GM12864 (cell line): ENCODE measurements around the gene MSX1.
A peak's percentile ranks its signal among the peaks of the same experiment; 100 is the strongest.

Experiments used
- DNase-seq: peaks from one replicate; pipeline ENCODE4 v3.0.0-alpha.2; 2011; ENCODE audit warnings: low read depth
- H3K4me3 ChIP-seq: 2 replicates; pipeline ENCODE4 v1.5.1; 2011; ENCODE audit warnings: mild to moderate bottlenecking, low read depth, low read length, control low read depth
- CTCF ChIP-seq: IDR thresholded peaks from 2 replicates; pipeline ENCODE4 v1.5.1; 2011; ENCODE audit warnings: low read depth, mild to moderate bottlenecking, moderate library complexity, low read length, control low read depth, inconsistent platforms; ENCODE audit errors: missing control alignments

Gene MSX1

GRCh38 chr4:4865705-4866123, 6.2 kb downstream of the MSX1 start:
- H3K4me3 ChIP-seq, result peak overlapping the region; percentile 5
- DNase-seq, result no peak
- TF ChIP-seq CTCF, result no peak

GRCh38 chr4:4866124-4866865, 6.8 kb downstream of the MSX1 start:
- H3K4me3 ChIP-seq, result peak overlapping the region; percentile 5
- TF ChIP-seq CTCF, result no peak
- no peak for DNase-seq

GRCh38 chr4:4866866-4867374, 7.5 kb downstream of the MSX1 start:
- peak overlapping the region; percentile 5; the same call in 1 of the 2 replicates for H3K4me3 ChIP-seq
- no peak for DNase-seq
- TF ChIP-seq CTCF, result no peak

DNA sequence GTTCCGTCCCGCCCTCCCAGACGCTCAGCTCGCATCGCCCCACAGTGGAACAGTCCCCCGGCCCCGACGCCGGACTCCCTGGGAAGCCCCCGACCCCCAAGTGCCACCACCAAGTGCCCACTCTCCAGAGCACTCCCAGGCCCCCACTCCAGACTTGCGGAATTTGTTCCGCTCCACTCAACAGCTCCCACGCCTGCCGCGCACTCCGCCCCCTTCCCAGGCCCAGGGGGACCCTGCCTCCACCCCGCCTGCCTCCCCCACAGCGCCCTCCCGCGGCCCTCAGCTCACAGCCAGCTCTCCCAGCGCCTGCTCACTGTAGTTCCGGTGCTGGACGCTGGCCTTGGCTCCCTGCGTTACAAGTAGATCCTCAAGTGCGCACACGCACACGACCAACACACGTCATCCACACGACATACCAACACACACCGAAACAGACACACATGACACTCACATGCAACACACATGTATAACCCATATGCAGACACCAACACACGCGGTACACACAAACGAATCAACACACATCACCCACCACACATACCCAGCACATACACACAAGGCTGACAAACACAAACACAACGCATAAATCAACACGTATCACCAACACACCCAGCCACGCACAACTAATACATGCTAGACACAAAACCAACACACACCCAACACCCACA, 8.0 kb downstream of the MSX1 start:
- no peak overlapping the region for H3K4me3 ChIP-seq
- peak; percentile 24 for TF ChIP-seq CTCF
- DNase-seq, result no peak

DNA sequence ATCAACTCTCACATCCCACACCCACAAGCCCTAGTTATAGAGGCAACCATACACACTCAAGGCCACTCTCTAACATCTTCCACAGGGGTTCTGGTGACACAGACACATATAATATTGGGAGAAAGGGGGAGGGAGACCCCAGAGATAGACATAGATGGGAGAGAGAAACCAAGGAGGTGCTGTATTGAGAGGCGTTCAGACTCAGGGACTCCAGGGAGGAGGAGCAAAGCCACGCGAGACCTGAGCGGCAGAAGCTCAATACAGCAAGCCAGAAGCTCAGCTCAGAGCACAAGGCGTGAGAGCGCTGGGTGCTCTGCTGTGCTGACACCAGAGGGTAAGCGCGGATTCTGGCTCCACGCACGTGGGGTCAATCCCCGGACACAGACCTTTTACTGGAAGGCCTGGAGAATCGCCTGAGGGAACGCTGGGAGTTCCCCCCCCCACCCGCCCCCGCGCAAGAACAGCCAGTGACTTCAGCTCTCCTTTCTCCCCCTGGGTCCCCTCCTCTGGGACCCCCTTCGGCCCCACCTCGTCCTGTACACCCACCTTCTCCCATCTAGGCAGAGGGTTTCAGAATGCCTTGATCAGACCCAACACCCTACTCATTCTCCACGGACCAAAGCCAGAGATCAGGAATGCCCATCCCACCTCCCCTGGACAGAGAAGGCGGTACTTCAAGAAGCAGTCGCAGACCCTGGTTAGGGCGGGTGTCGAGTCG, 8.7 kb downstream of the MSX1 start:
- no peak for TF ChIP-seq CTCF
- no peak for DNase-seq
- H3K4me3 ChIP-seq, result no peak overlapping the region

DNA sequence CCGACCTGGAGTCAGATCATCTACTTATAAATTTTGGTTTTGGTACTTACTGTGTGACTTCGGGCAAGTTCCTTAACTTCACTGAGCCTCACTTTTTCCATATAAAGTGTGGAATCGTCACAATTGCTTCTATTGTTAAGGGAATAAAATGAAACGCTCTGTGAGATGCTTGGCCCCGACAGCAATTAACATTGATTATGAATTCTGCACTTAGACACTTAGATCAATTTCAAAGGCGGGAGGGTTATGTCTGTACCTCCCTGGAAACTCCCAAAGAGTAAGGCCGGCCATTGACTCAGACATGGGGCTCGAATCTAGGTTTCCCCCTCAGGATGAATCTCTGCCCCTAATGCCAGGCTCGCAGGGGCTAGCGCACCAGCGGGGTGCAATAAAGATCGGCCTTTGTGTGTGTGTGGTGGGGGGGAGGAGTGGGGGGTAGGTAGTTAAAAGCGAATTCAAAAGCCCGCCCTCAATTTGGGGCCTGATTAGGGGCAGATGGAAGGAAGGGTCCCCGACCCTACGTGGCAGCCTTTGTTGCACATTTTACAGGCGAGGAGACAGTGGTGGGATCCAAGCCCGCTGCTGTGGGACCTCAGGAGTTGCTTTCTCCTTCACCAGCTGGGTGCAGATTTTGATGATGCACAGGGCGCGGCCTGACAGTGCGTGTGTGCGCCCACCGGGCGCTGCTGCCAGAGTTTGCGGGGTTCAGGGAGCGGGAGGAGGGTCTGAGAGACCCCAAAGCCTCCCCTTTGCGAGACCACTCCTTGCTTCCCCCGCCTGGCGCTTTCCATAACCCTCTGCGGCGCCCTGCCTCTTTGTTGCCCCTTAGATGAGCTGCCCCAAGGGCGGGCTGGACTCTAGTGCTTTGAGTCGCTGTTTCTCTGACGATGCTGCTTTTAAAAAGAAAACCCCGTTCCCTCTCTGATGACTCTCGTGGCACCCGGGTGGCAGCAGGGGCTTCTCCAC, 9.6 kb downstream of the MSX1 start:
- no peak overlapping the region for H3K4me3 ChIP-seq
- no peak for TF ChIP-seq CTCF
- DNase-seq, result no peak
